ENCODE measurements around the gene COG4. TPM values are rescaled to one million over a fixed set of nuclear protein-coding genes. Genes with fewer than 3 reads are reported as not detected.

COG4 gene
- total RNA-seq, 1 experiment from 2014 or later: 54.2 TPM

DNA sequence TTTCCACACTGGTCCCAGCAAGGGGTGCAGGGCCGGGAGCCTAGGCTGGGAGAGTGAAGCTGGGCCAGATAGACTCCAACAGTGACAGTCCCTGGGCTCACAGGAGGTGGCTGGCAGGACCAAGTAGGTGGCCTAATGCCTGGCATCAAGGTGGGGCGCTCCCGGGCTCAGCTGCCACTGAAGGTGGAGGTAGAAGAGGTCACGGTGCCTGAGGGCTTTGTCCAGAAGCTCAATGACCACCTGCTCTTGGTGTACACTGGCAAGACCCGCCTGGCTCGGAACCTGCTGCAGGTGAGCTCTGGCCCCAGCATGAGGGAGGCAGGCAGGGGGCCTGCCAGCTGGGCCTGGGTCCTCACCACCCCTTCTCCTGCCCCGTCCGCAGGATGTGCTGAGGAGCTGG, 45.2 kb downstream of the COG4 start:
- Histone ChIP-seq H3K4me3 (replicated peaks in 1 of 2; ENCODE audit: low read depth in 1 of 2, low read length in 2 of 2) (no peak overlapping the region), H3K9me3 (ENCODE audit: control insufficient read depth in 1 of 2, insufficient read depth in 1 of 2, low read depth in 1 of 2, low read length in 2 of 2) (no peaks in the 10 kb centered on the region), H3K79me2 (ENCODE audit: insufficient read depth, low read length) (no peaks in the 10 kb centered on the region), H3K36me3 (ENCODE audit: control insufficient read depth in 1 of 2, insufficient read depth in 2 of 2, low read length in 2 of 2) (peaks cover 0 to 3% of the 10 kb centered on the region in 2 experiments; a peak in 1 of 4 replicates), H3K4me2 (ENCODE audit: low read length) (no peak overlapping the region), H3K4me1 (ENCODE audit: control insufficient read depth in 1 of 2, insufficient read depth in 2 of 2, low read length in 2 of 2) (peaks cover 26 to 36% of the 10 kb centered on the region in 2 experiments), H3K27me3 (ENCODE audit: insufficient read depth, low read length) (no peaks in the 10 kb centered on the region), H3K9me2 (ENCODE audit: insufficient read depth) (no peaks in the 10 kb centered on the region), H3K9ac (ENCODE audit: low read length) (no peak overlapping the region), H4K20me1 (ENCODE audit: insufficient read depth) (no peaks in the 10 kb centered on the region), H3K27ac (ENCODE audit: low read depth, low read length) (no peak overlapping the region), H2AFZ (ENCODE audit: low read depth, low read length, poor library complexity, severe bottlenecking) (no peak overlapping the region)
- ATAC-seq: no peak
- no TSS peak for BruUV-seq (replicated peaks)
- intact Hi-C loops (cut with micrococcal nuclease): no loop called here
- ChIA-PET RAD21 (ENCODE audit: low non-redundant PET in 1 of 2, low total read pairs in 2 of 2, uncharacterized antibody in 2 of 2, unreplicated experiment in 2 of 2) (no interaction called here), POLR2A (no interaction called here), CTCF (interaction anchor here (0.7 kb wide), 1 partner anchor 175 kb away, joined by 3 read pairs; no protein-coding TSS in a partner anchor)
- TF ChIP-seq, protein P1, sequence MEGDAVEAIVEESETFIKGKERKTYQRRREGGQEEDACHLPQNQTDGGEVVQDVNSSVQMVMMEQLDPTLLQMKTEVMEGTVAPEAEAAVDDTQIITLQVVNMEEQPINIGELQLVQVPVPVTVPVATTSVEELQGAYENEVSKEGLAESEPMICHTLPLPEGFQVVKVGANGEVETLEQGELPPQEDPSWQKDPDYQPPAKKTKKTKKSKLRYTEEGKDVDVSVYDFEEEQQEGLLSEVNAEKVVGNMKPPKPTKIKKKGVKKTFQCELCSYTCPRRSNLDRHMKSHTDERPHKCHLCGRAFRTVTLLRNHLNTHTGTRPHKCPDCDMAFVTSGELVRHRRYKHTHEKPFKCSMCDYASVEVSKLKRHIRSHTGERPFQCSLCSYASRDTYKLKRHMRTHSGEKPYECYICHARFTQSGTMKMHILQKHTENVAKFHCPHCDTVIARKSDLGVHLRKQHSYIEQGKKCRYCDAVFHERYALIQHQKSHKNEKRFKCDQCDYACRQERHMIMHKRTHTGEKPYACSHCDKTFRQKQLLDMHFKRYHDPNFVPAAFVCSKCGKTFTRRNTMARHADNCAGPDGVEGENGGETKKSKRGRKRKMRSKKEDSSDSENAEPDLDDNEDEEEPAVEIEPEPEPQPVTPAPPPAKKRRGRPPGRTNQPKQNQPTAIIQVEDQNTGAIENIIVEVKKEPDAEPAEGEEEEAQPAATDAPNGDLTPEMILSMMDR (IDR thresholded peaks at IDR 0.05 in 2 of 3, conservative IDR thresholded peaks at IDR 0.05 in 1 of 3; ENCODE audit: borderline replicate concordance in 1 of 3, insufficient read depth in 1 of 3, low read depth in 2 of 3, low read length in 2 of 3): no peak
- TF ChIP-seq EZH2phosphoT487 (IDR thresholded peaks at IDR 0.05; ENCODE audit: borderline replicate concordance) (no peak), CEBPB (IDR thresholded peaks at IDR 0.05; ENCODE audit: low read depth) (no peak), ELF1 (IDR thresholded peaks at IDR 0.05; ENCODE audit: borderline replicate concordance, low read depth) (no peak), SP1 (IDR thresholded peaks at IDR 0.05; ENCODE audit: low read depth) (no peak), ZFX (IDR thresholded peaks at IDR 0.05) (no peak), EZH2 (IDR thresholded peaks at IDR 0.05) (no peak), TCF7L2 (IDR thresholded peaks at IDR 0.05; ENCODE audit: borderline replicate concordance, extremely low read depth, insufficient read depth, insufficient read length) (no peak), POLR2A (IDR thresholded peaks at IDR 0.05; ENCODE audit: borderline replicate concordance, extremely low read depth, insufficient read depth, insufficient read length) (no peak), ZNF274 (IDR thresholded peaks at IDR 0.05; ENCODE audit: low read depth, low read length) (no peak)
- TF ChIP-seq, protein P2, sequence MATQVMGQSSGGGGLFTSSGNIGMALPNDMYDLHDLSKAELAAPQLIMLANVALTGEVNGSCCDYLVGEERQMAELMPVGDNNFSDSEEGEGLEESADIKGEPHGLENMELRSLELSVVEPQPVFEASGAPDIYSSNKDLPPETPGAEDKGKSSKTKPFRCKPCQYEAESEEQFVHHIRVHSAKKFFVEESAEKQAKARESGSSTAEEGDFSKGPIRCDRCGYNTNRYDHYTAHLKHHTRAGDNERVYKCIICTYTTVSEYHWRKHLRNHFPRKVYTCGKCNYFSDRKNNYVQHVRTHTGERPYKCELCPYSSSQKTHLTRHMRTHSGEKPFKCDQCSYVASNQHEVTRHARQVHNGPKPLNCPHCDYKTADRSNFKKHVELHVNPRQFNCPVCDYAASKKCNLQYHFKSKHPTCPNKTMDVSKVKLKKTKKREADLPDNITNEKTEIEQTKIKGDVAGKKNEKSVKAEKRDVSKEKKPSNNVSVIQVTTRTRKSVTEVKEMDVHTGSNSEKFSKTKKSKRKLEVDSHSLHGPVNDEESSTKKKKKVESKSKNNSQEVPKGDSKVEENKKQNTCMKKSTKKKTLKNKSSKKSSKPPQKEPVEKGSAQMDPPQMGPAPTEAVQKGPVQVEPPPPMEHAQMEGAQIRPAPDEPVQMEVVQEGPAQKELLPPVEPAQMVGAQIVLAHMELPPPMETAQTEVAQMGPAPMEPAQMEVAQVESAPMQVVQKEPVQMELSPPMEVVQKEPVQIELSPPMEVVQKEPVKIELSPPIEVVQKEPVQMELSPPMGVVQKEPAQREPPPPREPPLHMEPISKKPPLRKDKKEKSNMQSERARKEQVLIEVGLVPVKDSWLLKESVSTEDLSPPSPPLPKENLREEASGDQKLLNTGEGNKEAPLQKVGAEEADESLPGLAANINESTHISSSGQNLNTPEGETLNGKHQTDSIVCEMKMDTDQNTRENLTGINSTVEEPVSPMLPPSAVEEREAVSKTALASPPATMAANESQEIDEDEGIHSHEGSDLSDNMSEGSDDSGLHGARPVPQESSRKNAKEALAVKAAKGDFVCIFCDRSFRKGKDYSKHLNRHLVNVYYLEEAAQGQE (IDR thresholded peaks at IDR 0.05; ENCODE audit: low read depth): no peak
- TF ChIP-seq, protein P3, sequence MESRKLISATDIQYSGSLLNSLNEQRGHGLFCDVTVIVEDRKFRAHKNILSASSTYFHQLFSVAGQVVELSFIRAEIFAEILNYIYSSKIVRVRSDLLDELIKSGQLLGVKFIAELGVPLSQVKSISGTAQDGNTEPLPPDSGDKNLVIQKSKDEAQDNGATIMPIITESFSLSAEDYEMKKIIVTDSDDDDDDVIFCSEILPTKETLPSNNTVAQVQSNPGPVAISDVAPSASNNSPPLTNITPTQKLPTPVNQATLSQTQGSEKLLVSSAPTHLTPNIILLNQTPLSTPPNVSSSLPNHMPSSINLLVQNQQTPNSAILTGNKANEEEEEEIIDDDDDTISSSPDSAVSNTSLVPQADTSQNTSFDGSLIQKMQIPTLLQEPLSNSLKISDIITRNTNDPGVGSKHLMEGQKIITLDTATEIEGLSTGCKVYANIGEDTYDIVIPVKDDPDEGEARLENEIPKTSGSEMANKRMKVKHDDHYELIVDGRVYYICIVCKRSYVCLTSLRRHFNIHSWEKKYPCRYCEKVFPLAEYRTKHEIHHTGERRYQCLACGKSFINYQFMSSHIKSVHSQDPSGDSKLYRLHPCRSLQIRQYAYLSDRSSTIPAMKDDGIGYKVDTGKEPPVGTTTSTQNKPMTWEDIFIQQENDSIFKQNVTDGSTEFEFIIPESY (IDR thresholded peaks at IDR 0.05; ENCODE audit: extremely low read depth, insufficient replicate concordance, low read length): no peak
- TF ChIP-seq, protein P4, sequence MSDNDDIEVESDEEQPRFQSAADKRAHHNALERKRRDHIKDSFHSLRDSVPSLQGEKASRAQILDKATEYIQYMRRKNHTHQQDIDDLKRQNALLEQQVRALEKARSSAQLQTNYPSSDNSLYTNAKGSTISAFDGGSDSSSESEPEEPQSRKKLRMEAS (IDR thresholded peaks at IDR 0.05): no peak
- no peak for DNase-seq (ENCODE audit: low read depth, low spot score)
